OCI-LY1 (cell line): ENCODE measurements around the gene CS.

Experiments used
- H2AFZ ChIP-seq: fragments of 200-600 bp; sonication (generic), shearing (Covaris generic); 2 replicates; pipeline ENCODE4 v1.6.0; 2014; ENCODE audit warnings: antibody characterized with exemption, mild to moderate bottlenecking, low read length
- H3F3A ChIP-seq: fragments of 200-600 bp; sonication (generic), shearing (Covaris generic); 2 replicates; pipeline ENCODE4 v1.6.0; 2014; ENCODE audit warnings: mild to moderate bottlenecking, antibody characterized with exemption, low read length, moderate library complexity; ENCODE audit not compliant: insufficient read depth
- H3K27ac ChIP-seq: fragments of 200-600 bp; sonication (generic); 2 replicates; pipeline ENCODE4 v1.5.1; 2014; ENCODE audit warnings: low read length, mixed run types, mild to moderate bottlenecking, low read depth; ENCODE audit not compliant: poor library complexity, severe bottlenecking
- H3K27me3 ChIP-seq: fragments of 200-600 bp; sonication (generic); 2 replicates; pipeline ENCODE4 v1.6.0; 2014; ENCODE audit warnings: antibody characterized with exemption, mild to moderate bottlenecking, low read length, moderate library complexity; ENCODE audit not compliant: insufficient read depth
- H3K36me3 ChIP-seq: fragments of 200-600 bp; sonication (generic); 2 replicates; pipeline ENCODE4 v1.6.1; 2014; ENCODE audit warnings: mild to moderate bottlenecking, antibody characterized with exemption, low read length, moderate library complexity, mixed read lengths; ENCODE audit not compliant: insufficient read depth
- H3K4me1 ChIP-seq: fragments of 200-600 bp; sonication (generic); 2 replicates; pipeline ENCODE4 v1.5.1; 2014; ENCODE audit warnings: mild to moderate bottlenecking, low read length, moderate library complexity; ENCODE audit not compliant: insufficient read depth, severe bottlenecking
- H3K4me2 ChIP-seq: fragments of 200-600 bp; sonication (generic), shearing (Covaris generic); 2 replicates; pipeline ENCODE4 v1.6.1; 2014; ENCODE audit warnings: low read length
- H3K4me3 ChIP-seq: fragments of 200-600 bp; sonication (generic); 2 replicates; pipeline ENCODE4 v1.5.1; 2014; ENCODE audit warnings: low read length, low read depth, mild to moderate bottlenecking, mixed read lengths; ENCODE audit not compliant: poor library complexity, severe bottlenecking
- H3K79me2 ChIP-seq: fragments of 200-600 bp; shearing (Covaris generic); 2 replicates; pipeline ENCODE4 v1.6.1; 2016; ENCODE audit warnings: mixed run types, low read length, mixed read lengths; ENCODE audit not compliant: insufficient read depth
- H3K9ac ChIP-seq: fragments of 200-600 bp; sonication (generic), shearing (Covaris generic); 2 replicates; pipeline ENCODE4 v1.6.1; 2014; ENCODE audit warnings: mild to moderate bottlenecking, low read length, mixed read lengths
- H3K9me2 ChIP-seq: fragments of 200-600 bp; sonication (generic), shearing (Covaris generic); 2 replicates; pipeline ENCODE4 v1.6.1; 2014; ENCODE audit warnings: low read depth, mild to moderate bottlenecking, low read length, mixed read lengths
- H3K9me3 ChIP-seq: fragments of 200-600 bp; shearing (Covaris generic); 2 replicates; pipeline ENCODE4 v1.6.1; 2014; ENCODE audit warnings: low read length, mixed read lengths
- H4K20me1 ChIP-seq: fragments of 200-600 bp; sonication (generic), shearing (Covaris generic); 2 replicates; pipeline ENCODE4 v1.6.0; 2016; ENCODE audit warnings: mild to moderate bottlenecking, low read length; ENCODE audit not compliant: insufficient read depth
- CTCF ChIP-seq: fragments of 200-600 bp; sonication (generic), shearing (Covaris generic); IDR thresholded peaks from 2 replicates; pipeline ENCODE4 v1.5.1; 2017; ENCODE audit warnings: mild to moderate bottlenecking, antibody characterized with exemption, low read length, moderate library complexity, mixed read lengths
- EZH2 ChIP-seq: fragments of 200-600 bp; sonication (generic), shearing (Covaris generic); IDR thresholded peaks from 2 replicates; pipeline ENCODE4 v1.8.0; 2017; ENCODE audit warnings: borderline replicate concordance, mixed run types, mild to moderate bottlenecking, antibody characterized with exemption, low read length, moderate library complexity, mixed read lengths

Gene CS

GRCh38 chr12:56308714-56309113 lies 8.6 kb upstream of the CS start:
- H3K9me3 ChIP-seq, result no peaks in the 10 kb centered on the region
- TF ChIP-seq CTCF, result no peak
- no peak for TF ChIP-seq EZH2
- H3K36me3 ChIP-seq, result peaks cover 39% of the 10 kb centered on the region

GRCh38 chr12:56307221-56307965 lies 7.3 kb upstream of the CS start:
- no peaks in the 10 kb centered on the region for H3K9me2 ChIP-seq
- H3K4me2 ChIP-seq, result no peak overlapping the region
- peaks cover 39% of the 10 kb centered on the region for H3K36me3 ChIP-seq
- H3F3A ChIP-seq, result no peaks in the 10 kb centered on the region
- H3K27me3 ChIP-seq, result no peaks in the 10 kb centered on the region
- no peak overlapping the region for H3K27ac ChIP-seq
- H3K9me3 ChIP-seq, result no peaks in the 10 kb centered on the region
- no peak overlapping the region for H3K4me3 ChIP-seq
- H3K9ac ChIP-seq, result no peak overlapping the region
- no peaks in the 10 kb centered on the region for H4K20me1 ChIP-seq
- H3K4me1 ChIP-seq, result peaks cover 8% of the 10 kb centered on the region
- H3K79me2 ChIP-seq, result no peaks in the 10 kb centered on the region
- TF ChIP-seq CTCF, result no peak
- TF ChIP-seq EZH2, result no peak
- no peak overlapping the region for H2AFZ ChIP-seq

More at GRCh38 chr12:56308714-56309113, 8.6 kb upstream of the CS start:
- Histone ChIP-seq H3K27ac (no peak overlapping the region), H3F3A (no peaks in the 10 kb centered on the region), H3K79me2 (no peaks in the 10 kb centered on the region), H4K20me1 (no peaks in the 10 kb centered on the region), H3K4me1 (no peaks in the 10 kb centered on the region), H2AFZ (no peak overlapping the region), H3K9me2 (no peaks in the 10 kb centered on the region), H3K4me2 (no peak overlapping the region), H3K27me3 (no peaks in the 10 kb centered on the region), H3K9ac (no peak overlapping the region), H3K4me3 (no peak overlapping the region)

GRCh38 chr12:56304872-56305590 lies 4.9 kb upstream of the CS start:
- Histone ChIP-seq H2AFZ (no peak overlapping the region), H3F3A (no peaks in the 10 kb centered on the region), H4K20me1 (no peaks in the 10 kb centered on the region), H3K4me3 (no peak overlapping the region), H3K27me3 (no peaks in the 10 kb centered on the region), H3K4me2 (no peak overlapping the region), H3K9me3 (no peaks in the 10 kb centered on the region), H3K36me3 (peaks cover 28% of the 10 kb centered on the region), H3K9ac (no peak overlapping the region), H3K4me1 (peaks cover 28% of the 10 kb centered on the region), H3K79me2 (no peaks in the 10 kb centered on the region), H3K9me2 (no peaks in the 10 kb centered on the region), H3K27ac (no peak overlapping the region)
- TF ChIP-seq EZH2 (no peak), CTCF (no peak)
